Parietal lobe (tissue), 2 donors: ENCODE data around the gene THADA. TPM values are rescaled to one million over a fixed set of nuclear protein-coding genes. Genes with fewer than 3 reads are reported as not detected.

Experiments
- small RNA-seq: library from RNA; depleted of rRNA; stranded (forward); fragments of <200 nt; gene quantifications from one replicate; pipeline ENCODE3, GENCODE V24; 2014; ENCODE audit warnings: low replicate concordance
- total RNA-seq: library from RNA; depleted of rRNA; stranded (reverse); fragments of >200 nt; gene quantifications from one replicate; pipeline ENCODE4 v1.2.3, GENCODE V29; 2014

Gene THADA, protein sequence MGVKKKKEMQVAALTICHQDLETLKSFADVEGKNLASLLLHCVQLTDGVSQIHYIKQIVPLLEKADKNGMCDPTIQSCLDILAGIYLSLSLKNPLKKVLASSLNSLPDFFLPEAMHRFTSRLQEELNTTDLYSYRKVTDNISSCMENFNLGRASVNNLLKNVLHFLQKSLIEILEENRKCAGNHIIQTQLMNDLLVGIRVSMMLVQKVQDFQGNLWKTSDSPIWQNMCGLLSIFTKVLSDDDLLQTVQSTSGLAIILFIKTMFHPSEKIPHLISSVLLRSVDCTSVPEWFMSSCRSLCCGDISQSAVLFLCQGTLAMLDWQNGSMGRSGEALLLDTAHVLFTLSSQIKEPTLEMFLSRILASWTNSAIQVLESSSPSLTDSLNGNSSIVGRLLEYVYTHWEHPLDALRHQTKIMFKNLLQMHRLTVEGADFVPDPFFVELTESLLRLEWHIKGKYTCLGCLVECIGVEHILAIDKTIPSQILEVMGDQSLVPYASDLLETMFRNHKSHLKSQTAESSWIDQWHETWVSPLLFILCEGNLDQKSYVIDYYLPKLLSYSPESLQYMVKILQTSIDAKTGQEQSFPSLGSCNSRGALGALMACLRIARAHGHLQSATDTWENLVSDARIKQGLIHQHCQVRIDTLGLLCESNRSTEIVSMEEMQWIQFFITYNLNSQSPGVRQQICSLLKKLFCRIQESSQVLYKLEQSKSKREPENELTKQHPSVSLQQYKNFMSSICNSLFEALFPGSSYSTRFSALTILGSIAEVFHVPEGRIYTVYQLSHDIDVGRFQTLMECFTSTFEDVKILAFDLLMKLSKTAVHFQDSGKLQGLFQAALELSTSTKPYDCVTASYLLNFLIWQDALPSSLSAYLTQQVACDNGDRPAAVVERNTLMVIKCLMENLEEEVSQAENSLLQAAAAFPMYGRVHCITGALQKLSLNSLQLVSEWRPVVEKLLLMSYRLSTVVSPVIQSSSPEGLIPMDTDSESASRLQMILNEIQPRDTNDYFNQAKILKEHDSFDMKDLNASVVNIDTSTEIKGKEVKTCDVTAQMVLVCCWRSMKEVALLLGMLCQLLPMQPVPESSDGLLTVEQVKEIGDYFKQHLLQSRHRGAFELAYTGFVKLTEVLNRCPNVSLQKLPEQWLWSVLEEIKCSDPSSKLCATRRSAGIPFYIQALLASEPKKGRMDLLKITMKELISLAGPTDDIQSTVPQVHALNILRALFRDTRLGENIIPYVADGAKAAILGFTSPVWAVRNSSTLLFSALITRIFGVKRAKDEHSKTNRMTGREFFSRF (N-terminal part only)
- 63.5 TPM for total RNA-seq

DNA sequence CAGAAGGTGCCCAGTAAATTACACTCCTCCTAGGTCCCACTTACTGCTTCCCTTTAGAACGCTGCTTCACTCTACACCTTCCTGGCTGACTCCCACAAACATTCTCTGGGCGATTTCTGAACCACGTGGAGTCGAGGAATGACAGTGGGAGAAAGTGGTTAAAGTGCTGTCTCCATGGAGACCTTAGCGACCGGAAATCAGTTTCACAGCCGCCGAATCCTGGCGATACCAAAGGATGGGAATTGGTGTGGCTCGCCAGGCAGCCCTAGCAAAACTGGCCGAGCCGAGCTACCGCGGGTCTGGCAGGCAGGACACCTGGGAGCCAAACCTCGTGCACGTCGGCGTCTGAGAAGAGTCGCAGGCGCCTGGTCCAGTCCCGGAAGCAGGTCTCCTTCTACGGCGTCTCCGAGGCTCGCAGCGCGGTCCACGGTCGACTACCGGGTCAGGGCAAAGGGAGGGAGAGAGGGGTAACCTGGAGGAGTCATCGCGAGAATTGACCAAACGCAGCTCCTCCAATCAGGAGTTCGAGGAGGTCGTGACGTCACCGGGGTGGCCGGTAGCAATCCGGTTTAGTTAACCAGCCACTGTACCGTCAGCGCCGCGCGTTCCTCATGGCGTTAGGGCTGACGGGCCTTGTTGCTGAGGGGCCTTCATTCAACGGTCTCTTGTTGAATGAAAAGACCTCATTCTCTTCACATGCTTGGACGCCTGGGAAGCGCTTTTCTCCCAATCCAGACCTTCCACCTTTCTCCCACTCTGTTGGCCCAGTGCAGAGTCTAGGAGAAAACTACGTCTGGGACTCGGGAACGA is at the start of gene THADA:
Gene THADA (minus strand): TSS at position 436 of the 810 bp plus-strand sequence. CDS start 3,646 bp downstream, outside the sequence.

DNA sequence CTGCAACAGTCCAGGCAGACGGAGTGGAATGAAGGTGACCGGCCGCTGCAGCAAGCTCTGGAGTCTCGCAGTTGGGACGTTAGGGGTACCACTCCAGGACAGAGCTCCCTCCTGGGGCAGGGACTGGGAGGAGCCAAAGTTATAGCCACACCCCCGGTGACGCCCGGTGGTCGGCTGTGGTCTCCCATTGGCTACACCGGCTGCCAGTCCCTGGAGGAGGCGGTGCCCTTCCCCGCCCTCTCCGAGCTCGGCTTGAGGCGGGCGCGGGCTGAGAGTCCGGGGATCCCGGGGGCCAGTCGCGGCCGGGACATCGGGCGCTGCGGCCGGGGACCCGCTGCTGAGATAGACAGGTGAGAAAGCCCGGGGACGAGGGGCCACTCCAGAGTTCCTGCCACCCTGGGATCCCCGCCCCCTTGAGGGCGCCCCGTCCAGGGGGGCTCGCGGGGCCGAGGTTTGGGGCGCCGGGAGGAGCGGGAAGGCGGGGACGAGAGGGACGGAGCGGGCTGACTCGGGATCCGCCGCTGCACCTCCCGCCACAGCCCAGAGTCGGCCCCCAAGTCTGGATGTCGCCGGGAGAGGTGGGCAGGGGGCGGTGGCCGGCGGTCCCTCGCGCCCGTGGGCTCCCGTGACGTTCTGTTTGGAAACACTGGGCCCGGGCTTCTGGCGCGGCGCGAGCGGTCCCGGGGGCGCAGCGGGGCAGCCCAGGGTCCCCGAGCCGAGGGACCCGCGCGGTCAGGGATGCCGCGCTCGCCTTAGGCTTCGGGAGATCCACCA is 41.4 kb upstream of the THADA start, which contains the start of gene PLEKHH2:
Gene PLEKHH2 (plus strand): TSS at position 231 of the 774 bp plus-strand sequence. CDS start 7,414 bp downstream, outside the sequence.

DNA sequence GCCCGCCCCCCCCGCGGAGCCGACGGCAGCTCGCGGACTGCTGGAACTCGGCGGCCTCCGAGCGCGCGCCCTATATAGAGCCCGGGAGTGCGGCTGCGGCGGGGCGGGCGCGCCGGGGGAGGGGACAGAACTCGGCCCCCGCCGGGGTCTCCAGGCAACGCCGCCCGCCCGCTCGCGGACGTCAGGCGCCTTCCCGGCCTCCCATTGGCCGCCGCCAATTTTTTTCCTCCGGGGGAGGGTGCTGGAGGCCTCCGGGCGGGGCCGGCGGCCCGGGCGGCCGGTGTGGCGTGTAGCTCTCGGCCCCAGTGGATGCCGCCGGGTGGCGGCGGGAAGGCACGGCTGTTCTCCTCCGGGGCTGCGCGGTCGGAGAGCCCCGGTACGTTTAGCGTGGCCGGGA is 369.3 kb downstream of the THADA start, which contains the start of gene ZFP36L2:
Gene ZFP36L2 (minus strand): TSS at position 49 of the 397 bp plus-strand sequence. CDS start 291 bp downstream, outside the sequence.

Small RNA genes lying within 50 kb of the gene (small RNA-seq; reads per million reads assigned to genes)
- gene RF00019 (not detected), gene RN7SL531P (not detected), gene RNU6-958P (not detected)

Other genes starting within 250 kb of the THADA start
- 12.5 TPM for gene PLEKHH2, start 41.2 kb upstream of the THADA start, total RNA-seq
- gene C1GALT1C1L, start 80.4 kb upstream of the THADA start, total RNA-seq, result not detected
- gene DYNC2LI1, start 178.0 kb upstream of the THADA start, total RNA-seq, result 48.2 TPM
- not detected for gene ABCG5, start 242.8 kb upstream of the THADA start, total RNA-seq
- gene ABCG8, start 242.9 kb upstream of the THADA start, total RNA-seq, result 0.31 TPM